HG03196 (cell line): ENCODE data around the gene TLK1.
A peak's percentile ranks its signal among the peaks of the same experiment; 100 is the strongest.

Experiments used
- ATAC-seq: cut with Tn5 transposase; IDR thresholded peaks from one replicate; pipeline ENCODE4 v1.9.1; 2021; ENCODE audit not compliant: unreplicated experiment

Gene TLK1

DNA sequence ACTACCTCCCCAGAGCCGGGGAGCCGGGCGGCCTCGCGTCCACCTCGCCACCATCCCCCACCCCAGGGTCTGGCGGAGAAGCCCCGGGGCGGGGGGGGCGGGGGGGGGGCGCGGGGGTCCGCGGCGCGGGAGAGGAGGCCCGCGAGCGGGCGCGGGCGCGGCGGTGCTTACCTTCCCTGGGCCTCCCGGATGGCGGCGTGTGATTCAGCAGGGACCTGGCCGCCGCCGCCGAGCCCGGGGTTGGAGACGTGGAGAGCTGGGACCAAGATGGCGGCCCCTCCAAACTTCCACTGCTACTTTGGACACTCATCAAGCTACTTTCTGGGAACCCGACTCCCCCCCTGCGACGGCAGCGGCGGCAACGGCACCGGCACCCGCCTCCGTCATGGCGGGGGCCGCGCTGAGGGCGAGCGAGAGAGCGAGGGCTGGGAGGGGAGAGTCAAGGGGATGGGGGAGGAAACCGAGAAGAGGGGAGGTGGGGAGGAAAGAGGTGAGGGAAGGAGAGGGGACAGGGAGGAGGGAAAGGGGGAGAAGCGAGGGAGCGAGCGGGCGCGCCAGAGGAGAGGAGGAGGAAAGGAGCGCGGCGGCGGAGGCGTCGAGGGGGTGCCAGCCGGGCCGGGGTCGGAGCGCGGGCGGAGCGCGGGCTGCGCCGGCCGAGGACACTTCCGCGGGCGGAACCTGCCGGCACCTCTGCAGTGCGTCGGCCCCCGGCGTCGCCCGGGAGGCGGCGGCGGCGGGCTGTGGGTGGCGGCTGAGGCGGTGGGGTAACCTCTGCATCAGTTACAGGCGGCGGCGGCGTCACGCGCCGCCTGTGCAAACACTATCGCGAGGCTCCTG lies at the start of gene TLK1:
TLK1 (minus strand) TSS at position 775 of the 837 bp plus-strand sequence; CDS start at position 310, 465 bp downstream.
- peak; percentile 51 for ATAC-seq

DNA sequence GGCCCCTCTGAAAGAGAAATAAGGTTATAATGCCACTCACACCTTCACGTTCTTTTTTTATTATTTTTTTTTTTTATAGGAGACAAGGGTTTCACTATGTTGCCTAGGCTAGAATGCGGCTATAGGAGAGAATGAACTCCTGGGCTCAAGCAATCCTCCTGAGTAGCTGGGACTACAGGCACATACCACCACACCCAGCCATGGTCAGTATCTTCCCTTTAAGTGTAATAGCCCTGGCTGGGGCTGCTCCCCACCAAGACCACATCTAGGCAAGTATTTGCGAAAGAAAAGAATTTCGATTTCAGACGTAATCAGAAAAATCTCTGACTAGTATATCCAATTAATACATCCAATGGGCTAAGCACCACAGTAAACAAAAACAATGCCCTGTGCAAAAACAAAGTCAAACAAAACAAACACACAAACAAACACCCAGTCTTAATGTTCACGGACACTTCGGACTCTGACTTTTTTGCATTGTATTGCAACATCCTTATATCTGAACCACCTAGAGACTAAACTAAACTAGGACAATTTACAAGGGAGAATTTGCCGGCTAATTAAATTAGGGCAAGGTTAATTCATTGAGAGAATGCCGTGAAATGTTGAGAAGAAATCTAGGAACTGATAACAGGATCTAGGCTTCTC lies 49.6 kb upstream of the TLK1 start:
- ATAC-seq = no peak

DNA sequence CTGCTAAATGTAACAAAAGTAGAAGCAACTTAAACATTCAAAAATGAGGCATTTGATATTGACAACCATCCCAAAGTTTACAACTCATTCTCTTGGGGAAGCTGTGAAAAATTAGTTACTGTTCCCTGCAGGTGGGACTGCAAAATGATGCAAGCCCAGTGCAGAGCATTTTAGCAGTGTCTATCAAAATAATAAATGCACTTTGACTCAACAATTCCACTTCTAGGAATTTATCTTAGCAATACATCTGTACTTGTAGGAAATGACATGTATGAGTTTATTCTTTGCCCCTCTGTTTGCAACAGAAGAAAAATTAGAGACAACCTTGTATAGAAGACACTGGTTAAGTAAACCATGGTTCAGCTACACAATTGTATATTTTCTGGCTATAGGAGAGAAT lies 48.0 kb upstream of the TLK1 start:
- ATAC-seq = no peak

DNA sequence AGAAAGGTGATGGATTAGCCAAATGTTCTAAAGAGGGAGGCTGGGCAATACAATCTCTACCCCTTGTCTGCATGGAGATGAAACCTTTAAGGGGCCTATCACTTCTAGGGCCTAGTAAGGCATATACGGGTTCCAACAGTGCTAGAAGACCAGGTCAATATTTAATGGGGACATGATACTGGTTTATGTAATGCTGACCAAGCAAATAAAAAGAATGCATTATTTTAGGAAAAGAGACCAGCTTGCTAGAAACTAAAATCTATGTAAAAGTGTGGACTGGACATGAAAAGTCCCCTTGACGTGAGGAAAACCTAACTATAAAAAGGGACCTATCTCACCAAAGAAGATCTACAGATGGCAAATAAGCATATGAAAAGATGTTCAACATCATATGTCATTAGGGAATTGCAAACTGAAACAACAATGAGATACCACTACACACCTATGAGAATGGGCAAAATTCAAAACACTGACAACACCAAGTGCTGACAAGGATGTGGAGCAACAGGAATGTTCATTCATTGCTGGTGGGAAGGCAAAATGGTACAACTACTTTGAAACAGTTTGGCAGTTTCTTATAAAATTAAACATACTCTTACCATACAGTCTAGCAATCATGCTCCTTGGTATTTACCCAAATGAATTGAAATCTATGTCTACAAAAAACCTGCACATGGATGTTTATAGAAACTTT lies 45.9 kb upstream of the TLK1 start:
- ATAC-seq = no peak

DNA sequence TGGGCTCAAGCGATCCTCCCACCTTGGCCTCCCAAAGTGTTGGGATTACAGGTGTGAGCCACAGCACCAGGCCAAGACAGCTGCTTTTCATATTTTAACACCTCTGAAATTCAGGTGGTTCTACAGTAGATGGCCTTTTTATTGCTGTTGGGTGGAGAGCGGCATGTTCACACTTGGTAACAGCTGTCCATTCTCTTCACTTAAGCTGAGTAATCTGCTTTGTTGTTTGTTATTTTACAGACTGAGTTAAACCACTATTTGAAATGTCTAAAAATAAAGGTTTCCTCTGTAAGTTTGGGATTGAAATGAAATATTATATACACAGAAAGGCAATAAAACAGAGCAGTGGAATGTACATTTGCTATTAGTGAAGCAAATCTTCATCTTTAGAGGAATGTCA lies 44.9 kb upstream of the TLK1 start:
- ATAC-seq = no peak

DNA sequence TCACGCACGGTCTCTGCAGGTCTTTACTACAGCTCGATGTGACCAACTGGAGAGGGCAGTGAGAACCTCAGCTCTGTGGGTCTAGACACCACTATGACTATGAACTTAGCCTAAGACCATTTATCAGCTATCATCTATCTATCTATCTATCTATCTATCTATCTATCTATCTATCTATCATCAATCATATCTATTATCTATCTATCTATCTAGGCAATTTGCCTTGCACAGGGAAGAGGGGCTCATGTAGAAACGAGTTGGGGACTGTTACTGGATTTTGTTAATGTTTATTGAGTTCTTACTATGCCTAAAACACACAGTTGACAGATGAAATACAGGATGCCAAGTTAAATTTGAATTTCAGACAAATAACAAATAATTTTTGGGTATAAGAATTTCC lies 41.1 kb upstream of the TLK1 start:
- no peak for ATAC-seq

DNA sequence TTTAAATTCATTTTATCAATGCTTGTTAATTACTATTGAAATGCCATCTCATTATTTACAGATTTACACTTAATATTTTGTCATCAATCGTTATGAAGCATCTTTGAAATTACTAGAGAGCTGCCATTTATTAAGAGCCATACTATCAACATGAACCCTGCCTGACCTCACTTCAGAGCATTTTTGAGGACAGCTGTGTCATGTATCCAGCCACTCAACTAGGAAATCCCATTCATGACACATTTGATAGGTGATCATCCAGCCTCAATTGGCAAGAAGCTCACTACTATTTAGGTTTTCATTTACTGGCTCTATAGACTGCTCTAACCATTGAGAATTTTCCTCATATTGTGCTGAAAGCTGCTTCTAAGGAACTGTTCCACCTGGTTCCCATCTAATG lies 40.6 kb upstream of the TLK1 start:
- no peak for ATAC-seq

DNA sequence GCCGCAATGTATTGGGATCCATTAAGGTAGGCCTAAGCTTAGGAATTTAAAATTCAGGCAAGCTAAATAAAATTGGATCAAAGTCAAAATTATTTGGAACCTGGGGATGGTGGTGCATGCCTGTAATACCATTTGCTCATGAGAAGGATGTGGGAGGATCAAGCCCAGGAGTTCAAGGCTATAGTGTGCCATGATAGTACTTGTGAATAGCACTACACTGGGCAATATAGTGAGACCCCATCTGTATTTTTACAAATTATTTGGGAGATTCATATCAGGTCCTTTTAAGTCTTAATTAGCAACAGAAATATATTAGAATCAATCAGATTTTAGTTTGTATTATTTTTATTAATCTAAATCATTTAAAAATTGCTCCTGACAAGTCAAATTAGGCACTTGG lies 39.8 kb upstream of the TLK1 start:
- ATAC-seq = no peak

DNA sequence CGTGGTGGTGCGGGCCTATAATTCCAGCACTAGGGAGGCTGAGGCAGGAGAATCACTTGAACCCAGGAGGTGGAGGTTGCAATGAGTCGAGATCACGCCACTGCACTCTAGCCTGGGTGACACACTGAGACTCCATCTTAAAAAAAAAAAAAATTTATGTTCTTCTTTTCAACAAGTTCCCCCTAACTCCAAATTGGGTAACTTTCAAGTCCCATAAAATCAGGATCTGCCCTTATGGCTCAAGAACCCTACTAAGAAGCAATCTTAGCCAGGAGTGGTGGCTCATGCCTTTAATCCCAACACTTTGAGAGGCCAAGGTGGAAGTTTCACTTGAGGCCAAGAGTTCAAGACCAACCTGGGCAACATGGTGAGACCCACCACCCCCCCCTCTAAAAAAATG lies 30.3 kb upstream of the TLK1 start:
- no peak for ATAC-seq

DNA sequence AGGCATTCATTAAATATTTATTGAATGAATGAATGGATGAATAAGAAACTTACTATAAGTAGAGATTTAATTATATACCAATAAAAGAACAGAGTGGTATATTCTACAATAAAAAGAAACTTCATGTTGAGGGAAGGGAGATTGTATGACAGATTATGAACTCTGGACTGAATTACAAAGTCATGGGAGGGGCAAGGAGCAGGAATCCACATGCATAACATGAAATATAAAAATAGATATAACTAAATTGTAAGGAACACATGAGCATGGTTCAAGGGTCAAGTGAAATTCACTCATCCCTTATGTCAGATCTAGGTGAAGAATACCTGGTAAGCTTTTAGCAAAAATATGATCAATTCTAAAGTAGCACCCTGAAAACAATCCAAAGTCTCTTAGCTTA lies 27.1 kb upstream of the TLK1 start:
- ATAC-seq = no peak

DNA sequence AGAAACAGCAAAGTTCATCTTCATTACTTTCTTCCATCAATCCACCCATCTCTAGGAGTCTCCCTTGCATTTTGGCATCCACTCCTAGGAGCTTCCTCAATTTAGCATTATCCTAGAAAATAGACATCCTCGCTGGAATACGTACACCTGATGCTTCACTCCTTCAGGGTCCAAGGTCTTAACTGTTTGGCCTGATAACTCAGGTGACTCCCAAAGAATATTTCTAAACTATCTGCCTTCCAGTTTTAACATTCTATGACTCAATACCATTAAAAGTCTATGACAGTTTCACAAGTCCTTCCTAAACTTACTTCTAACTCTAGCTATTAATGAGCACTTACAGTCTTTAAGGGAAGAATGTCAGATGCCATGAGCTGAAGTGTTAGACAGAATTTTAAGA lies 26.5 kb upstream of the TLK1 start:
- no peak for ATAC-seq

DNA sequence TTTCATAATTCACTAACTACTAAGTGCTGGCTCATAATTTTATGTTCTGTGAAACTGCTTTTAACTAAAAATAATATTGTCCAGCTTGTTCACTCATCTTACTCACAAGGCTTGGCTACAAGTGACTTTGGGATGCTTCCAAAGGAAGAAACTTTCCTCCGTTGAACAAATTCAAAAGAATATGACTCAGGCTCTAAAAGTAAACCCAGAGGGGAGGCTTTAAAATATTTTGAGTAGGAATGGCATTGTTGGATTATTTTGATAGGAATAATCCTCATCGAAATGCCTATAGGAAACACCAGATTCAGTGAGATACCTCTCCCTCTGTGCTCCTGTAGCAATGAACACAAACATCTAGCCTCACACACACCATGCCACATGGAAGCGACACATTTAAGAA lies 25.2 kb upstream of the TLK1 start:
- ATAC-seq = no peak

DNA sequence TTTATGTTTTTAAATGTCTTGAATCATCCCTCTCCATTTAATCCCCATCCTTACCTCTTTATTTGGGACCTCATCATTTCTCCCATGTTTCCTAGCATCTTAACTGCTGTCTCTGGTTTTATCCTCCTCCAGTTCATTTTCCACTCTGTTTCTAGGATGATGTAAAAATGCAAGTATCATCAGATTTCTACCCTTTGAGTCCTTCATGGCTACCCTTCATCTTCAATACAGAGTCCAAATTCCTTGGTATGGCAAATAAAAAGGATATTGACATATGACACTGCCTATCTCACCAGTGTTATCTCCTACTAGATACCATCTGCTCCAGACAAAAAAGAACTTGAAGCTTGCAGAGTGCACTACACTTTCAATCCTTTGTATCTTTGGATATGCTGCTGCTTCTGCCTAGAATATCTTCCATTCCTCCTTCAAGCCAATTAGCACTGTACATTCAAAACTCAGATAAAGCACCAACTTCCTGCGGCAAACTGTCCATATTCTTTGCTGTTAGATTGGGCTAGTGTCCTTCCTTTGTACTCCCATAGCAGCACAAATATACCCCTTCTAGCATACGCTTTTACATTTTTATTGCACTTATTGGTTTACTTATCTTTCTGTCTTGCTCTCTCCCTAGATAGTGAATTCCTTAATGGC lies 24.6 kb upstream of the TLK1 start:
- ATAC-seq = no peak

DNA sequence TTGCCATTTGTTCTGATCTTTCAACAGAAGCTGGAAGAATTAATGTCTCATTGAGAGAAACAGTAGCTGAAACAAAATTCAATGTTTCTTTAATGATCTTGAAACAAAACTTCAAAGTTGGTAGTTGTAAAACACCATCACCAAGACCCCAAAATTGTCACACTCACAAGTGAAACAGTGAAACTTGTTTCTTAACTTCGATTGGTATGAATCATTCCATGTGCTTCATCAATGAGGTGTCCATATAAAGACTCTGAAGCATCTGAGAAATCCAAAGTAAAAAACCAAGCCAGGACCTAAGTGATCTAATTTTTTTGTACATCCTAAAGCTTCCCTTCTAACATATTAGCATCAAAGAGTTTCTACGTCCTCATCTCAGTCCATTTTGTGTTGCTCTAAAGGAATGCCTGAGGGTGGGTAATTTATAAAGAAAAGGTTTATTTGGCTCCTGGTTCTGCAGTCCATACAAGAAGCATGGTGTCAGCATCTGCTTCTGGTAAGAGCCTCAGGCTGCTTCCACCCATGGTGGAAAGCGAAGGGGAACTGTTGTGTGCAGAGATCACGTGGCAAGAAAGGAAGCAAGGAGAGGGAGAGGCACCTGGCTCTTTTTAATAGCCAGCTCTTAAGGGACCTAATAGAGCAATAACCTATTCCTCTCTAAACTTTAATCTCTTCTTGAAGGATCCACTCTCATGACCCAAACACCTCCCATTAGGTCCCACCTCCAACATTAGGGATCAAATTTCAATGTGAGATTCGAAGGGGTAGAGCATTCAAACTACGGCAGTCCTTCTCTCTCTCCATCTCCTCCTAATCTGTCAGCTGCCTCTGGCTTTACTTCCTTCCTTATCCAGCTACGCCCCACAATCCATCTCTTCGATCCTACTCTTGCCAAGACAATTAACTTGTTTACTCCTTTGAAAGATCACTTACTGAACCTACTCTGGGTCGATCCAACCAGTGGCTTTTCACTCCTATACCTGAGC lies 20.7 kb upstream of the TLK1 start:
- ATAC-seq = no peak

DNA sequence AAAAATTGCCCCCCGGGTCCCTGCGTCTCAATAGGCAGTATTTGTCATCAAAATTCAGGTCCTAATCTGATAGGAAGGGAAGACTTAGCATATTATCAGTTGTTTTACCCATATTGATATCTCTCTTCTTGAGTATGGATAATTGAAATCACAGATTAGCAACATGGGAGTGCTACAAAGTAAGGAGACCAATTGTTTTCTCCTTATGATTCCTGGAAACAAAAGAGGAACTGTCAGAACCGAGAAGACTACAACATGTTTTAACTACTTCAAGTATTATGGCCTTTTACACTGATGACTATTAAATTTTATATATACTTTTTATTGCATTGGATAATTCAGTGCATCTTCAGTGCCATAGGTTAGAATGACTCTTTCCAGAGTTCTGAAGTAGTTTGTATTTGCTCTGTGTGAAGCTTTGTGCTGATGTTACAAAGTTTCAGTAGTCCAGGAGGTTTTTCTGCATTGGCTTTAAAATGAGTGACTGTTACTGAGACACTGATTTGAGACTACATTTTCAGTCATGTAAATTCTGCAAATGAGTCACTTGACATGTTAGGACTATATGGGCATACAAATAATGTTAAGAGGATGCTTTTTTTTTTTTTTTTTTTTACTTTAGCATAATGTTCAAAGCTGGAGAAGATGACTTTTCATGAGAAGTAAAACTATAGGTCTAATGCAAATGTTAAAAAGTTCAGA lies 19.7 kb upstream of the TLK1 start:
- ATAC-seq = no peak

DNA sequence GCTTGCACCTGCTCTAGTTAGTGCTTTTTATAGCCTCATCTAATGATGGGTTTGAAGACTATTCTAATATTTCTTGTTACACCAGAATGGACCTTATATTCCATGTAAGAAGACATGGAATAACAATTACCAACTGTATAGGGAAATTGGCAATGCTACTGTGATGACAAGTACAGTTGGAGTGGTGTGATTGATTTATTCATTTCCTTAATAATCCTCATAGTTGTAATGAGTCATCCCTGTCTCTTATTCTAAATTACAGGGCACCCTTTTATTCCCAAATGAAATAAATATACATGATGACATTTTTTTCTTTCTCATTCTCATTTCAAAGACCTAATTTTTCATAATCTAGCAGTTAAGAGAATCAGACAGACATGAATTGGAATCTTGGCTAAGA lies 18.3 kb upstream of the TLK1 start:
- ATAC-seq = no peak

DNA sequence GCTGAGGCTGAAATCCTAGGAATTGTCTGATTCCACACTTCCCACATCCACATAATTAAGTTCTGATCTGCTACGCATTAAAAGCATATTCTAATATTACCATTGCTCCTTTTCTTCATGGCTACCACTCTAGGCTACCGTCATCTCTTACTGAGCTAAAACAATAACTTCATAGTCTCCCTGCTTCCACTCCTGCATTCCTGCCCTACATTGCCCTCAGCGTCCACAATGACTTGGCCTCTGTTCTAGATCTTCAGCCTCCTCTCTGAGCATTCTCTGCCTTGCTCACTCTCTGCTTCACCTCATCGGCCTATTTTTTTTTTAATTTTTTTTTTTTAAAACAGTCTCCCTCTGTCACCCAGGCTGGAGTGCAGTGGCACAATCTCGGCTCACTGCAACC lies 15.8 kb upstream of the TLK1 start:
- ATAC-seq = no peak

DNA sequence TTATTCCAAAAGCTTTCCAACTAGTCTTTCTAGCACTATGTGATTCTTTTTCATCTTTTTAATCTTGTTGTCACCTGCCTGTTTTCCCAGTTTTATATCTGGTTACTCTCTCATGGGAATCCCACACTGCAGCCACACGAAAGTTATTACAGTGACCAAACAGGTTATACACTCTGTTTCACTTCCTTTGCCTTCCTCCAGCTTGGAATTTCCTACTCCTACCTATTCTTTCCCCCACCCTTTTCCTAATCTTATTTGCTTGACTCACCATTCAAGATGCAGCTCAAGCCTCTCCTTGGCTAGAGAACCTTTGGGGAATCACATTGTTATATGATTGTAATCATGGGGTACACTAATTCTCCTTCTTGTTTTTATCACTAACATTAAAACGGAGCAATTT lies 13.4 kb upstream of the TLK1 start:
- ATAC-seq = no peak

DNA sequence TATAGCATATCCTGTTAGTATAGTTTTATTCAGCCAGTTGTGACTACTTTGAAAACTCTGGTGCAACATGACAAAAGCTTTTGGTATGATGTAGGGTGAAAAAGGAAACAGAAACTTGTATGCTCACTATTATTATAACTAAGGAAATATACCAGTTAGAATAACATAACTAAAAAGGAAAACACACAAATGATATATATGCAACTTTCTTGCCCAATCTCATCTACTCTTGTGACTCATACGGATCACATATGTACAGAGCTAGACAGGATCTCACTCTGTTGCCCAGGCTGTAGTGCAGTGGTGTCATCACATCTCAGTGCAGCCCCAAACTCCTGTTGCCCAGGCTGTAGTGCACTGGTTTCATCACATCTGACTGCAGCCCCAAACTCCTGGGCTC lies 12.4 kb upstream of the TLK1 start:
- no peak for ATAC-seq

DNA sequence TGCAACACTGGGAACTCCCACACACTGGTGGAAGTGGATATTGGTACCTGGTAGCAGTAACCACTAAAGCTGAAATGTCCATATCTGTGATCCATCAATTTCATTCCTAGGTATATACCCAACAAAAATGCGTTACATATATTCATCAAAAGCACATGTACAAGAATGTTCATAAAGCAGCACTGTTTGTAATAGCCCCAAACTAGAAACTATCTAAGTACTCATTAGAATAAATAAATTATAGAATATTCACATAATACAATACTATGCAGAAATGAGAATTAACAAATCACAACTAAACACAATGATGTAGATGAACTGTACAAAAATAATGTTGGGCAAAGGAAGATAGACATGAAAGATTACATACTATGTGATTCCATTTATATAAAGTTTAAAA lies 11.1 kb upstream of the TLK1 start:
- ATAC-seq = no peak
